Prostate gland (tissue), 2 donors: Measurements from ENCODE around the gene ZBTB16. TPM values are rescaled to one million over a fixed set of nuclear protein-coding genes. Genes with fewer than 3 reads are reported as not detected.
A peak's percentile ranks its signal among the peaks of the same experiment; 100 is the strongest.

Experiments
- DNase-seq: peaks from one replicate; pipeline ENCODE4 v3.0.0-alpha.2; 2019; ENCODE audit warnings: low spot score
- H3K27ac ChIP-seq, 2 donors: fragments of 200-600 bp; sonication (generic); 2 replicates each; pipeline ENCODE4 v1.5.1; 2017 to 2019
- H3K27me3 ChIP-seq: fragments of 200-600 bp; sonication (generic); replicated peaks from 2 replicates; pipeline ENCODE4 v1.5.1; 2019; ENCODE audit not compliant: insufficient read depth
- H3K36me3 ChIP-seq, 2 donors: fragments of 200-600 bp; sonication (generic); 1 replicate in 1 of 2; 2 replicates in 1 of 2; pipeline versions ENCODE4 v1.5.1 to v1.8.1; 2017 to 2019
- H3K4me1 ChIP-seq: fragments of 200-600 bp; sonication (generic); replicated peaks from 2 replicates; pipeline ENCODE4 v1.5.1; 2019
- H3K4me3 ChIP-seq, 2 donors: fragments of 200-600 bp; sonication (generic); 2 replicates each; pipeline ENCODE4 v1.5.1; 2017 to 2019
- H3K9me3 ChIP-seq: fragments of 200-600 bp; sonication (generic); 2 replicates; pipeline ENCODE4 v1.5.1; 2017
- CTCF ChIP-seq, 4 experiments: fragments of 200-600 bp in 2 of 4; fragments of 450-650 bp in 2 of 4; sonication (generic) in 2 of 4; IDR thresholded peaks; 1 replicate in 3 of 4; 2 replicates in 1 of 4; pipeline ENCODE4 v1.5.1; 2016 to 2019; ENCODE audit warnings: antibody characterized with exemption in 4 of 4, mild to moderate bottlenecking in 2 of 4, moderate library complexity in 2 of 4
- POLR2A ChIP-seq: fragments of 450-650 bp; IDR thresholded peaks from one replicate; pipeline ENCODE4 v1.6.1; 2016; ENCODE audit warnings: antibody characterized with exemption, mild to moderate bottlenecking
- POLR2AphosphoS5 ChIP-seq: sonication (generic); formaldehyde crosslinking; IDR thresholded peaks from one replicate; pipeline ENCODE4 v1.6.1; 2017; ENCODE audit warnings: antibody characterized with exemption
- WGBS: methylation state at CpG from one replicate; pipeline ENCODE4 v1.1.5; 2018; 5-methylcytosine and 5-hydroxymethylcytosine counted together
- intact Hi-C: fragments of 100-400 bp; cut with DNase I; formaldehyde crosslinking; loops from one replicate; pipeline ENCODE4 v1.14.2; 2022
- total RNA-seq, 2 donors: library from RNA; depleted of rRNA; stranded (reverse); fragments of >200 nt; gene quantifications; one replicate each; pipeline ENCODE4 v1.1.0, GENCODE V29; 2016

ZBTB16 gene
- total RNA-seq, 2 donors from 2014 or later: 171 to 230 TPM

- Histone ChIP-seq H3K9me3 (no peaks in the 10 kb centered on the region), H3K4me1 (peaks cover 17% of the 10 kb centered on the region), H3K27me3 (no peaks in the 10 kb centered on the region), H3K36me3 (peaks cover 0 to 4% of the 10 kb centered on the region in 2 donors), H3K4me3 (no peak overlapping the region), H3K27ac (peak overlapping the region in 1 of 2 donors; percentile 15)
- no peak for DNase-seq
- TF ChIP-seq POLR2AphosphoS5 (no peak), POLR2A (no peak), CTCF (IDR thresholded peaks at IDR 0.05) (no peak)
- intact Hi-C loops: no loop called here
- 20% methylated on average over 3 of the region's 3 CpGs for WGBS
These were observed 36.4 kb downstream of the ZBTB16 start for GRCh38 chr11:114095899-114096298.

GRCh38 chr11:114097832-114098231 is 38.3 kb downstream of the ZBTB16 start:
- no peak overlapping the region for H3K27ac ChIP-seq
- intact Hi-C loops: no loop called here
- WGBS: 89% methylated on average over 2 of the region's 2 CpGs
- H3K4me1 ChIP-seq: peaks cover 12% of the 10 kb centered on the region
- H3K9me3 ChIP-seq: no peaks in the 10 kb centered on the region
- no peaks in the 10 kb centered on the region for H3K27me3 ChIP-seq
- no peak overlapping the region for H3K4me3 ChIP-seq
- TF ChIP-seq POLR2A (no peak), POLR2AphosphoS5 (no peak), CTCF (IDR thresholded peaks at IDR 0.05) (no peak)
- DNase-seq: no peak
- H3K36me3 ChIP-seq: peaks cover 0 to 4% of the 10 kb centered on the region in 2 donors

- Histone ChIP-seq H3K27me3 (no peaks in the 10 kb centered on the region), H3K27ac (no peak overlapping the region), H3K9me3 (no peaks in the 10 kb centered on the region), H3K4me1 (peaks cover 12% of the 10 kb centered on the region), H3K36me3 (peaks cover 0 to 4% of the 10 kb centered on the region in 2 donors), H3K4me3 (no peak overlapping the region)
- TF ChIP-seq POLR2AphosphoS5: peak; percentile 61
- no peak for TF ChIP-seq CTCF (IDR thresholded peaks at IDR 0.05)
- TF ChIP-seq POLR2A: no peak
- intact Hi-C loops: no loop called here
- no peak for DNase-seq
- whole genome bisulfite sequencing: 52% methylated on average over 3 of the region's 3 CpGs
These were observed 39.4 kb downstream of the ZBTB16 start for GRCh38 chr11:114098927-114099326.

- no peak for TF ChIP-seq CTCF (IDR thresholded peaks at IDR 0.05)
- no peak for TF ChIP-seq POLR2A
- TF ChIP-seq POLR2AphosphoS5: no peak
- H3K4me1 ChIP-seq: peaks cover 12% of the 10 kb centered on the region
- no peaks in the 10 kb centered on the region for H3K27me3 ChIP-seq
- DNase-seq: no peak
- 79% methylated on average over 5 of the region's 5 CpGs for WGBS
- no peak overlapping the region for H3K4me3 ChIP-seq
- no peaks in the 10 kb centered on the region for H3K36me3 ChIP-seq
- H3K27ac ChIP-seq: peak overlapping the region in 1 of 2 donors; percentile 24
- intact Hi-C loops: no loop called here
- H3K9me3 ChIP-seq: no peaks in the 10 kb centered on the region
These were observed 40.1 kb downstream of the ZBTB16 start for GRCh38 chr11:114099392-114100178.
